ENCODE measurements around the gene RPS10.
"Not testable (repeated sequence)": the region's sequence is repeated elsewhere in the genome, so short reads cannot be mapped to it uniquely, and the experiment has no call there.

The RPS10 gene

DNA sequence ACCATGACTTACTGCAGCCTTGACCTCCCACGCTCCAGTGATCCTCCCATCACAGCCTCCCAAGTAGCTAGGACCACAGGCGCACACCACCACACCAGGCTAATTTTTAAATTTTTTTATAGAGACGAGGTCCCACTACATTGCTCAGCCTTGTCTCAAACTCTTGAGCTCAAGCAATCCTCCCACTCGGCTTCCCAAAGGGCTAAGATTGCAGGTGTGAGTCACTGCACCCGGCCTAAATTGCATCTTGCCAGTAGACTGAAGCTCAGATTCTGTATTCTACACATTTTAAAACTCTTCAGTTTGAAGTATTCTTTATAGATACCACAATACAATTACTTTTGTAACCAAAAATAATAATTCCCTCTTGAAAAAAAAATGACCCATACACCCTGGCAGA lies 44.8 kb downstream of the RPS10 start:
- no peak for DNase-seq (ENCODE audit: low spot score)
- no peak overlapping the region for H3K4me3 ChIP-seq
- TF ChIP-seq, protein P1, sequence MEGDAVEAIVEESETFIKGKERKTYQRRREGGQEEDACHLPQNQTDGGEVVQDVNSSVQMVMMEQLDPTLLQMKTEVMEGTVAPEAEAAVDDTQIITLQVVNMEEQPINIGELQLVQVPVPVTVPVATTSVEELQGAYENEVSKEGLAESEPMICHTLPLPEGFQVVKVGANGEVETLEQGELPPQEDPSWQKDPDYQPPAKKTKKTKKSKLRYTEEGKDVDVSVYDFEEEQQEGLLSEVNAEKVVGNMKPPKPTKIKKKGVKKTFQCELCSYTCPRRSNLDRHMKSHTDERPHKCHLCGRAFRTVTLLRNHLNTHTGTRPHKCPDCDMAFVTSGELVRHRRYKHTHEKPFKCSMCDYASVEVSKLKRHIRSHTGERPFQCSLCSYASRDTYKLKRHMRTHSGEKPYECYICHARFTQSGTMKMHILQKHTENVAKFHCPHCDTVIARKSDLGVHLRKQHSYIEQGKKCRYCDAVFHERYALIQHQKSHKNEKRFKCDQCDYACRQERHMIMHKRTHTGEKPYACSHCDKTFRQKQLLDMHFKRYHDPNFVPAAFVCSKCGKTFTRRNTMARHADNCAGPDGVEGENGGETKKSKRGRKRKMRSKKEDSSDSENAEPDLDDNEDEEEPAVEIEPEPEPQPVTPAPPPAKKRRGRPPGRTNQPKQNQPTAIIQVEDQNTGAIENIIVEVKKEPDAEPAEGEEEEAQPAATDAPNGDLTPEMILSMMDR (IDR thresholded peaks at IDR 0.05), result no peak
- no peak overlapping the region for H3K27ac ChIP-seq

DNA sequence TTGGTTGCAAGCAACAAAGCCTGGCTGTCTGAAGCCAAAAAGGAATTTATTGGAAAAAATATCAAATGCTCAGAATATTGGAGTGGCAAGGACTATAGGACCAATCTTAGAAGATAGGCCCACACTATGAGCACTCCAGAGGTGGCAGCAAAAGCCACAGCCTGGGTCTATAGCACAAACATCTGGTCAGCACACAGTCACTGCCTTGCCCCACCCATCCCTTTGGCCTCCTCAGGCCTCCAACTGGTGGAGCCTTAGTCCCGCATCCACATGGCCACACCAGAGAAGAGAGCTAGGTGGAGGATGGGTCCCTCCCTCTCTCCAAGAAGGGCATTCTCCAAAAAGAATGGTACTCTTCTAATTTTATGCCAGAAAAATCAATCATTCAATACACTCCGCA lies 47.4 kb downstream of the RPS10 start:
- Histone ChIP-seq H3K27ac (no peak overlapping the region), H3K4me3 (no peak overlapping the region)
- DNase-seq (ENCODE audit: low spot score), result no peak
- TF ChIP-seq, protein P1 (IDR thresholded peaks at IDR 0.05), result no peak

DNA sequence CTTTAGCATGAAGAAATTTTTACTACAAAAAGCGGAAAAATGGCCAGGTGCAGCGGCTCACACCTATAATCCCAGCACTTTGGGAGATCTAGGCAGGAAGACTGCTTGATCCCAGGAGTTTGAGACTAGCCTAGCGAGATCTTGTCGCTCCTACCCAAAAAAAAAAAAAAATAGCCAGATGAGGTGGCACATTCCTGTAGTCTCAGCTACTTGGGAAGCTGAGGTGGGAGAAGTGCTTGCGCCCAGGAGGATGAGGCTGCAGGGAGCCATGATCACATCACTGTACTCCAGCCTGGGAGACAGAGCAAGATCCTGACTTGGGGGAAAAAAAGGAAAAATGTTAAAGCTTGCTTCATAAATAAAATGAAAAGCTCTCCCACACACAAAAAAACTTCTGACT lies 47.9 kb downstream of the RPS10 start:
- TF ChIP-seq, protein P1 (IDR thresholded peaks at IDR 0.05), result no peak

DNA sequence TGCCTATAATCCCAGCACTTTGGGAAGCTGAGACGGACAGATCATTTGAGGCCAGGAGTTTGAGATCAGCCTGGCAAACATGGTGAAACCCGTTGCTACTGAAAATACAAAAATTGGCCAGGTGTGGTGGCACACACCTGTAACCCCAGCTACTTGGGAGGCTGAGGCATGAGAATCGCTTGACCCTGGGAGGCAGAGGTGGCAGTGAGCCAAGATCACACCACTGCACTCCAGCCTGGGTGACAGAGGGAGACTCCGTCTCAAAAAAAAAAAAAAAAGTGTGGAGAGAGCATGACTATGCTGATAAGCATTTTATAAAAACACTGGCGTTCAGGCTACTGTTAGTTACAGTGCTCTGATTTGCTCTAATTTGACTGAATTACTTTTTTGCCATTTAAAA lies 48.3 kb downstream of the RPS10 start:
- H3K27ac ChIP-seq; H3K4me3 ChIP-seq; DNase-seq (ENCODE audit: low spot score): not testable (repeated sequence)

More for the DNA sequence above, 47.9 kb downstream of the RPS10 start:
- Histone ChIP-seq H3K27ac (no peak overlapping the region), H3K4me3 (no peak overlapping the region)
- no peak for DNase-seq (ENCODE audit: low spot score)

DNA sequence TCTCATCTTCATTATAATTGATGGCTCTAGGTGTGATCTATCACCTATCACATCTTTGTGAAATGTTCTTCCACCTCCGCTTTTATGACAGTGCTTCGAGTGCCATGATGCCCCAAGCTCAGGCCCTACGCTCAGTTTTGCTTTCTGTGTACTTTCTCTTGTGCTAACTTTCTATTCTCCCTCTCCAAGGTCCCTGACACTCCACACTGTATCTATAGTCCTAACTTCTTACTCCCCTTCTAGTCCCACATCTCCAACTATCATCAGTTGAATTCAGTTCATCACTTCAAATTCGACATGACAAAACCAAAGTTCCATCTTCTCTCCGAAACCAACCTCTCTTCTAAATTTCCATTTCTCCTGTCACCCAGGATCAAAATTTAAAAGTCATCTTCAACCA lies 50.0 kb downstream of the RPS10 start:
- Histone ChIP-seq H3K27ac (no peak overlapping the region), H3K4me3 (no peak overlapping the region)
- TF ChIP-seq, protein P1 (IDR thresholded peaks at IDR 0.05), result no peak
- DNase-seq (ENCODE audit: low spot score), result no peak

DNA sequence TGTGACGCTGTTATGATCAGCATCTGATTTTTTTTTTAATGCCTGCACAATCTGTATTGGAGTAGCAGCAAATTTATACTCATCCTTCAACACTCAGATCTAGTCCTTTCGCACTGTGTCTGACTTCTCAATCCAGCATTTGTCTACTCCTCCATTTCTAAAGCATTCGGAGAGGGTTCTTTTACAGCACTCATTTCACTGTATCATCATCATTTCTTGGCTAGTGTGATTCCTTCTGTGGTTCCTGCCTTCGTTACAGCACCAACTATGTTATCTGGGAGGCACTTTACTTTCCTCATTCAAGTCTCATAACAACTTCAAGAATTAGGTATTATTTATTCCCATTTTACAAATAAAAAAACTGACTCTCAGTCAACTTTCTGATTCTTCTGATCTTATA lies 51.4 kb downstream of the RPS10 start:
- no peak overlapping the region for H3K27ac ChIP-seq
- TF ChIP-seq, protein P1 (IDR thresholded peaks at IDR 0.05), result no peak
- DNase-seq (ENCODE audit: low spot score), result no peak
- H3K4me3 ChIP-seq, result no peak overlapping the region

DNA sequence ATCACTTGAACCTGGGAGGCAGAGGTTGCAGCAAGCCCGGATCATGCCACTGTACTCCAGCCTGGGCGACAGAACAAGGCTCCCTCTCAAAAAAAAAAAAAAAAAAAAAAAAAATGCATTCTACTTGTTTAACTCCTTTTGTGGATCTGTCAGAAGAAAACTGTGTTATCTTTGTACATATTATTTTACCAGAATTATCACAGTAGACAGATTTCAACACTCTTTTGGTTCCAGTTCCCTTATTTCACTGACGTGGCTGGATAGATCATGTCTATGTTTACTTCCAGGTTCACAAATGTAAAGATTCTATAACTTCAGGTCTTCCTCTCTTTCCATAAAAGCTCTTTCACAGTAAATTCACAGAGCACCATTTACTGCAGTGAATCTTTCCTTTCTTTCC lies 51.8 kb downstream of the RPS10 start:
- no peak for DNase-seq (ENCODE audit: low spot score)
- no peak overlapping the region for H3K27ac ChIP-seq
- no peak overlapping the region for H3K4me3 ChIP-seq
- TF ChIP-seq, protein P1 (IDR thresholded peaks at IDR 0.05), result no peak

DNA sequence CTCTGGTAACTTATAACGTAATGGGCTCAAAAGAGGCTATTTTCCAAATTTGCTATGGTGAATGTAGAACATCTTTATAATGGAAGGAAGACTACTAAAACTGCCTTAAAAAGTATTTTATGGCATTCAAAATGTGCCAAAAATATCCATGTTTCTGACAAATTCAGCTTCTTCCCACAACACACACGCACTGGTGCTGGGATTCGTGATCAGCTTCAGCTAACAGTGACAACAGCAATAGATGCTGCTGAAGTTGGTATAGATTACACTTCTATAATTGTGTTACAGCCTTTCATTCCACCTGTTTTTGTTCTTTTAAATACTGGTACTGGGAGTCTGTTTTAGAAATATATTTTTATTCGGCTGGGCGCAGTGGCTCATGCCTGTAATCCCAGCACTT lies 52.4 kb downstream of the RPS10 start:
- Histone ChIP-seq H3K27ac (no peak overlapping the region), H3K4me3 (no peak overlapping the region)
- TF ChIP-seq, protein P1 (IDR thresholded peaks at IDR 0.05), result no peak
- DNase-seq (ENCODE audit: low spot score), result no peak

DNA sequence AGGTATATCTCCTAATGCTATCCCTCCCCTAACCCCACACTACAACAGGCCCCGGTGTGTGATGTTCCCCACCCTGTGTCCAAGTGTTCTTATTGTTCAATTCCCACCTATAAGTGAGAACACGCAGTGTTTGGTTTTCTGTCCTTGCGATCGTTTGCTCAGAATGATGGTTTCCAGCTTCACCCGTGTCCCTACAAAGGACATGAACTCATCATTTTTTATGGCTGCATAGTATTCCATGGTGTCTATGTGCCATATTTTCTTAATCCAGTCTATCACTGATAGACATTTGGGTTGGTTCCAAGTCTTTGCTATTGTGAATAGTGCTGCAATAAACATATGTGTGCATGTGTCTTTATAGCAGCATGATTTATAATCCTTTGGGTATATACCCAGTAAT lies 54.0 kb downstream of the RPS10 start:
- H3K4me3 ChIP-seq; DNase-seq (ENCODE audit: low spot score); H3K27ac ChIP-seq: not testable (repeated sequence)

All from coronary artery (tissue), 2 donors.